Adrenal gland (tissue), 5 donors: ENCODE data around the gene GDF11.

Experiments used
- CTCF ChIP-seq, 6 experiments: fragments of 450-650 bp in 4 of 6; fragments of 200-600 bp in 2 of 6; sonication (generic) in 1 of 6; IDR thresholded peaks; 1 replicate in 5 of 6; 2 replicates in 1 of 6; pipeline versions ENCODE4 v1.5.1 to v1.8.0; 2016 to 2021; ENCODE audit warnings: antibody characterized with exemption in 6 of 6, mild to moderate bottlenecking in 2 of 6, moderate library complexity in 1 of 6
- POLR2A ChIP-seq, 2 donors: fragments of 450-650 bp; IDR thresholded peaks; one replicate each; pipeline ENCODE4 v1.6.1; 2017; ENCODE audit warnings: antibody characterized with exemption in 2 of 2, mild to moderate bottlenecking in 2 of 2, moderate library complexity in 1 of 2
- donor health status: DM: no; HTN: no; CAD: no.

- TF ChIP-seq CTCF (IDR thresholded peaks at IDR 0.05) (no peak), POLR2A (IDR thresholded peaks at IDR 0.05) (peak; percentile 58 to 78)
Observed at GRCh38 chr12:55742719-55743405, at the start of gene GDF11.
